ENCODE results near the gene SPINK8. TPM values are rescaled to one million over a fixed set of nuclear protein-coding genes. Genes with fewer than 3 reads are reported as not detected.

Gene SPINK8
- total and polyA plus RNA-seq, 2 of the 4 experiments (the other 2 are of a cell fraction): not detected

DNA sequence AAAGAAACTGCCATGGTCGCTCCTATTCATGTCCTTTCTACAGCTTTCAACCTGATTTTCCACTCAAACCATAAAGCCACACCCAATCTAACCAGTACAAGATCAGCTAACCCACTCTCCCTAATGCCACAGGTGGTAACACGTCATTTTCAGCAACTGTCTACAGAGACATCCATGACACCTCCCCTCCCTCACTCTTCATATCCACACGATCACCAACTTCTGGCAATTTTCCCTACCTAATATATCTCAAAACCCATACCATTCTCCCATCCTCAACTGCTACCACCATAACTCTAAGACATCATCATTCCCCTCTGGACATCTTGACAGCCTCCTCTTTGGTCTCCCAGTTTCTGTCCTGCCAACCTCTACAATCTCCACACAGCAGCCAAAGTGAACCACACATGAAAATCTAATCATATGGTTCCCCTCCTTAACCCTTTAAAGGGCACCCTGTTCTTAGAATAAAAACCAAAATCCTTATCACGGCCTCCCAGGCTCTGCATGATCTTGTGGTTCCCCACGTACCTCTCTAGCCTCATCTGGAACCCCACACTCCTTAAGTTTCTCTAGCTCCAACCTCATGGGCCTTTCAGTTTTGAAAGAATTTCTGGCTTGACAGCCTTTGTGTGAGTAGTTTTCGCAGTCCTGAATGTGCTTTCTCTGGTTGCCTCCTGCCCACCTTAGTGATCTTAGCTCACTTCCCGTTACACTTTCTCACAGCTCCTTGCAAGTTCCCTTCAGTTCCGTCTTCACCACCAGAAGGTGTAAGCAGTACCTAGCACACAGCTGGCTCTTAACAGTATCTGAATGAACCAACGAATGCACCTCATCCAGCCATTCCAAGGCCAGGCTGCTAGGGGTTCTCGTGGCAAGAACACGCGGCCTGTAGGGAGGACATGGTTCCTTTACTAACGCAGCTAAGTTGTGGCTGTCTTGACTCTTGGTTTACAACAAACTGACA lies 33.4 kb downstream of the SPINK8 start (continued):
- TF ChIP-seq MXI1 (IDR thresholded peaks at IDR 0.05; ENCODE audit: borderline replicate concordance, low read depth, low read length): no peak
- TF ChIP-seq MAZ (IDR thresholded peaks at IDR 0.05; ENCODE audit: borderline replicate concordance, low read depth, low read length): no peak

DNA sequence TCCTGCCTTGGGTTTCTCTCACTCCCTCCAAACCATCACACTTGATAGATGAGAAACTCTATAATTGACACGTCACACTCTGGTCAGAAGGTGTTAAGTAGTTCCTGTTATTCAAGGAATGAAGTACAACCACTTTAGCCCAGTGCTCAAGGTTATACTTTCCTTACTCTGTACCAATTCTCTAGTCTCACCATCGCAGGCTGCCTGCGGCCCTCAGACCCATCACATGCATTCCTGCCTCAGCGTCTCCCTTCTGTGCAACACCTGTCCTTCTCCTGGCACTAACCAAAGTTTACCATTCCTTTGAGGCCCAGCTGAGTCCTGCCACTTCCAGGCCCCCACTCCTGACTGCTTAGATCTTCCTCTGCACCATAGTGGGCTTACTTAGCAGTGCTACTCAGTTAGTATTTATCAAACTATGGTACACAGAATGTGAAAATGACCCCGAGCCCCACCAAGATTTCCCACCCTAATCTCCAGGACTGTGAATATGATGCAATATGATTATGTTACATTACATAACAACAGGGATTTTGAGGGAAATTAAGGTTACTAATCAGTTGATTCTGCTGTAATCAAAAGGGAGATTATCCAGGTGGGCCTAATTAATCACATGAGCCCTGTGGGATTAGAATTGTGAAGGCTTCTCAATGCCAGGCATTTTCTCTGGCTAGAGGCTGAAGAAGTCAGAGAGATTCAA lies 36.2 kb downstream of the SPINK8 start:
- ChIA-PET POLR2A (ENCODE audit: unreplicated experiment) (no interaction called here), CTCF (no interaction called here)
- Histone ChIP-seq H3K56ac (ENCODE audit: extremely low read depth, insufficient read depth, low read length) (no peak overlapping the region), H2BK120ac (ENCODE audit: low read depth, low read length) (no peak overlapping the region), H4K91ac (ENCODE audit: insufficient read depth, low read depth, low read length) (no peak overlapping the region), H2BK15ac (ENCODE audit: low read depth, low read length) (no peak overlapping the region), H2BK5ac (ENCODE audit: low read depth, low read length, poor library complexity, severe bottlenecking) (no peak overlapping the region), H2AFZ (replicated peaks; ENCODE audit: low read length, poor library complexity) (no peak overlapping the region), H3K4ac (ENCODE audit: low read depth, low read length) (no peak overlapping the region), H3K4me1 (ENCODE audit: control insufficient read depth, insufficient read depth, low read length) (peaks cover 4% of the 10 kb centered on the region), H3K9me1 (ENCODE audit: insufficient read depth, low read length) (peaks cover 23% of the 10 kb centered on the region; the same call in 1 of the 2 replicates), H4K5ac (ENCODE audit: low read depth, low read length) (no peak overlapping the region), H3K4me3 (ENCODE audit: insufficient read depth, low read depth, low read length) (no peak overlapping the region), H3K27ac (ENCODE audit: insufficient read depth, low read length) (no peak overlapping the region), H3K36me3 (ENCODE audit: control insufficient read depth, insufficient read depth, low read length) (peaks cover 30% of the 10 kb centered on the region), H3K79me1 (ENCODE audit: low read depth in 1 of 2, low read length in 2 of 2) (peaks cover 38 to 53% of the 10 kb centered on the region in 2 experiments), H3K4me2 (ENCODE audit: low read depth, low read length) (no peak overlapping the region), H4K8ac (ENCODE audit: low read depth in 2 of 2, low read length in 2 of 2) (no peak overlapping the region), H3K14ac (replicated peaks; ENCODE audit: low read depth, low read length) (no peak overlapping the region), H2AK5ac (ENCODE audit: low read depth, low read length) (no peak overlapping the region), H3K23ac (ENCODE audit: low read depth, low read length) (no peak overlapping the region), H4K20me1 (ENCODE audit: insufficient read depth, low read length) (no peaks in the 10 kb centered on the region), H3K9me3 (ENCODE audit: control insufficient read depth, insufficient read depth, low read length) (no peaks in the 10 kb centered on the region), H2BK20ac (ENCODE audit: low read depth, low read length) (no peak overlapping the region), H3K27me3 (ENCODE audit: control insufficient read depth, insufficient read depth, low read length) (no peaks in the 10 kb centered on the region), H3K18ac (ENCODE audit: low read depth, low read length) (no peak overlapping the region), H2AK9ac (replicated peaks; ENCODE audit: low read depth, low read length, poor library complexity) (no peak overlapping the region), H3K9ac (ENCODE audit: low read depth, low read length) (no peak overlapping the region)
- intact Hi-C loops (cut with micrococcal nuclease) (no loop called here), dilution Hi-C loops (cut with HindIII; ENCODE audit: low sequenced_read_pairs, unreplicated experiment) (no loop called here), in situ Hi-C loops (cut with MboI; ENCODE audit: low sequenced_read_pairs) (no loop called here)
- ATAC-seq (ENCODE audit: low read depth) (no peak), DNase-seq (no peak)
- TF ChIP-seq, protein P1, sequence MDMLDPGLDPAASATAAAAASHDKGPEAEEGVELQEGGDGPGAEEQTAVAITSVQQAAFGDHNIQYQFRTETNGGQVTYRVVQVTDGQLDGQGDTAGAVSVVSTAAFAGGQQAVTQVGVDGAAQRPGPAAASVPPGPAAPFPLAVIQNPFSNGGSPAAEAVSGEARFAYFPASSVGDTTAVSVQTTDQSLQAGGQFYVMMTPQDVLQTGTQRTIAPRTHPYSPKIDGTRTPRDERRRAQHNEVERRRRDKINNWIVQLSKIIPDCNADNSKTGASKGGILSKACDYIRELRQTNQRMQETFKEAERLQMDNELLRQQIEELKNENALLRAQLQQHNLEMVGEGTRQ (IDR thresholded peaks at IDR 0.05; ENCODE audit: low read depth, low read length): no peak
- TF ChIP-seq CEBPB (IDR thresholded peaks at IDR 0.05; ENCODE audit: low read depth, low read length) (peak; percentile 50), MXI1 (IDR thresholded peaks at IDR 0.05; ENCODE audit: borderline replicate concordance, low read depth, low read length) (no peak), FOS (IDR thresholded peaks at IDR 0.05; ENCODE audit: low read depth, low read length) (no peak), SMC3 (IDR thresholded peaks at IDR 0.05; ENCODE audit: low read depth, low read length) (no peak)
- no TSS peak for BruUV-seq (replicated peaks)
- 93% methylated on average over 3 of the region's 5 CpGs; no CpG with 5 or more reads in 1 of the 2 experiments for WGBS, 2 experiments (ENCODE audit: extremely low coverage in 2 of 2, insufficient read length in 1 of 2)
